GM15510 (cell line): ENCODE results near the gene TRIM69.

Experiments used
- POLR2A ChIP-seq: IDR thresholded peaks from 3 replicates; pipeline ENCODE4 v1.6.1; 2011; ENCODE audit warnings: borderline replicate concordance; ENCODE audit not compliant: insufficient read length; ENCODE audit errors: extremely low read depth

Gene TRIM69

GRCh38 chr15:44736181-44736765 is at the start of gene TRIM69:
TSS of gene TRIM69 (plus strand) at chr15:44736528. CDS start at chr15:44736705, 177 bp downstream.
- peak; percentile 30 for TF ChIP-seq POLR2A

- TF ChIP-seq POLR2A = no peak
Observed at GRCh38 chr15:44692659-44693058, 43.7 kb upstream of the TRIM69 start.

GRCh38 chr15:44694416-44694815 is 41.9 kb upstream of the TRIM69 start:
- TF ChIP-seq POLR2A = no peak

- TF ChIP-seq POLR2A = no peak
Observed at GRCh38 chr15:44695294-44695693, 41.0 kb upstream of the TRIM69 start.

- no peak for TF ChIP-seq POLR2A
Observed at GRCh38 chr15:44697014-44697413, 39.3 kb upstream of the TRIM69 start.

- TF ChIP-seq POLR2A = no peak
Observed at GRCh38 chr15:44698641-44699040, 37.7 kb upstream of the TRIM69 start.

GRCh38 chr15:44705986-44706385 is 30.3 kb upstream of the TRIM69 start:
- no peak for TF ChIP-seq POLR2A

- no peak for TF ChIP-seq POLR2A
Observed at GRCh38 chr15:44706401-44706800, 29.9 kb upstream of the TRIM69 start.

- no peak for TF ChIP-seq POLR2A
Observed at GRCh38 chr15:44706946-44707636, 29.2 kb upstream of the TRIM69 start.

- TF ChIP-seq POLR2A = peak; percentile 39
Observed at GRCh38 chr15:44710236-44711095, 25.9 kb upstream of the TRIM69 start.

- TF ChIP-seq POLR2A = peak; percentile 100
Observed at GRCh38 chr15:44711096-44711742, 25.1 kb upstream of the TRIM69 start, which contains the start of the genes B2M and PATL2. TSS of gene B2M (plus strand) at chr15:44711517. CDS start at chr15:44711547, 30 bp downstream. TSS of gene PATL2 (minus strand) at chr15:44711323. CDS start at chr15:44676490, 34,833 bp downstream.

- TF ChIP-seq POLR2A = no peak
Observed at GRCh38 chr15:44711743-44712345, 24.5 kb upstream of the TRIM69 start.

GRCh38 chr15:44712346-44713005 is 23.9 kb upstream of the TRIM69 start:
- TF ChIP-seq POLR2A = no peak

GRCh38 chr15:44713006-44713966 is 23.0 kb upstream of the TRIM69 start:
- TF ChIP-seq POLR2A = peak; percentile 22
